Measurements from ENCODE around the gene PKDCC.

The PKDCC gene

GRCh38 chr2:42050703-42051542, 3.1 kb downstream of the PKDCC start:
- peak overlapping the region; percentile 76 for H3K4me3 ChIP-seq (ENCODE audit: low read depth, low read length)
- no peak for DNase-seq (ENCODE audit: low read depth, low spot score)
- ChIA-PET POLR2A (no interaction called here), CTCF (no interaction called here)
- TF ChIP-seq CTCF (IDR thresholded peaks at IDR 0.05; ENCODE audit: insufficient read depth, low read length, missing control alignments): no peak

- no peak for TF ChIP-seq CTCF (IDR thresholded peaks at IDR 0.05; ENCODE audit: insufficient read depth, low read length, missing control alignments)
- DNase-seq (ENCODE audit: low read depth, low spot score): no peak
- POLR2A ChIA-PET: no interaction called here
- CTCF ChIA-PET: interaction anchor here (0.7 to 1.0 kb wide), 2 partner anchors 11 to 35 kb away, joined by 3 read pairs; no protein-coding TSS in a partner anchor
- no peak overlapping the region; the same call in 1 of the 2 replicates for H3K4me3 ChIP-seq (ENCODE audit: low read depth, low read length)
Measured at GRCh38 chr2:42051543-42052235, 3.9 kb downstream of the PKDCC start.

GRCh38 chr2:42052702-42053481, 5.1 kb downstream of the PKDCC start:
- DNase-seq (ENCODE audit: low read depth, low spot score): no peak
- H3K4me3 ChIP-seq (ENCODE audit: low read depth, low read length): no peak overlapping the region
- POLR2A ChIA-PET: interaction anchor here (0.6 kb wide), 1 partner anchor 1603 kb away, joined by 3 read pairs; no protein-coding TSS in a partner anchor
- TF ChIP-seq CTCF (IDR thresholded peaks at IDR 0.05; ENCODE audit: insufficient read depth, low read length, missing control alignments): no peak
- CTCF ChIA-PET: interaction anchor here (0.8 to 1.4 kb wide), 3 partner anchors 9 to 183 kb away, joined by 3 to 4 read pairs (median 4); no protein-coding TSS in a partner anchor

GRCh38 chr2:42053482-42053790, 5.6 kb downstream of the PKDCC start:
- no peak for DNase-seq (ENCODE audit: low read depth, low spot score)
- TF ChIP-seq CTCF (IDR thresholded peaks at IDR 0.05; ENCODE audit: insufficient read depth, low read length, missing control alignments): no peak
- no peak overlapping the region for H3K4me3 ChIP-seq (ENCODE audit: low read depth, low read length)
- CTCF ChIA-PET: interaction anchor here (0.8 to 1.4 kb wide), 3 partner anchors 9 to 184 kb away, joined by 4 to 5 read pairs (median 4); no protein-coding TSS in a partner anchor
- POLR2A ChIA-PET: no interaction called here

GRCh38 chr2:42053791-42054701, 6.2 kb downstream of the PKDCC start:
- CTCF ChIA-PET: interaction anchor here (1.0 to 1.4 kb wide), 2 partner anchors 8 to 32 kb away, joined by 4 to 5 read pairs; no protein-coding TSS in a partner anchor

More at GRCh38 chr2:42053791-42054701, 6.2 kb downstream of the PKDCC start:
- DNase-seq (ENCODE audit: low read depth, low spot score): no peak
- H3K4me3 ChIP-seq (ENCODE audit: low read depth, low read length): no peak overlapping the region
- no peak for TF ChIP-seq CTCF (IDR thresholded peaks at IDR 0.05; ENCODE audit: insufficient read depth, low read length, missing control alignments)
- POLR2A ChIA-PET: no interaction called here

All from AG04449 (cell line).